COR-L47 (cell line): ENCODE measurements around the gene MEN1.

ENCODE experiments used
- DNase-seq: peaks from one replicate; lab custom pipeline; 2025; lab: John Stamatoyannopoulos, UW

The MEN1 gene

GRCh38 chr11:64784813-64785581 lies 25.4 kb downstream of the MEN1 start:
- no peak for DNase-seq

DNA sequence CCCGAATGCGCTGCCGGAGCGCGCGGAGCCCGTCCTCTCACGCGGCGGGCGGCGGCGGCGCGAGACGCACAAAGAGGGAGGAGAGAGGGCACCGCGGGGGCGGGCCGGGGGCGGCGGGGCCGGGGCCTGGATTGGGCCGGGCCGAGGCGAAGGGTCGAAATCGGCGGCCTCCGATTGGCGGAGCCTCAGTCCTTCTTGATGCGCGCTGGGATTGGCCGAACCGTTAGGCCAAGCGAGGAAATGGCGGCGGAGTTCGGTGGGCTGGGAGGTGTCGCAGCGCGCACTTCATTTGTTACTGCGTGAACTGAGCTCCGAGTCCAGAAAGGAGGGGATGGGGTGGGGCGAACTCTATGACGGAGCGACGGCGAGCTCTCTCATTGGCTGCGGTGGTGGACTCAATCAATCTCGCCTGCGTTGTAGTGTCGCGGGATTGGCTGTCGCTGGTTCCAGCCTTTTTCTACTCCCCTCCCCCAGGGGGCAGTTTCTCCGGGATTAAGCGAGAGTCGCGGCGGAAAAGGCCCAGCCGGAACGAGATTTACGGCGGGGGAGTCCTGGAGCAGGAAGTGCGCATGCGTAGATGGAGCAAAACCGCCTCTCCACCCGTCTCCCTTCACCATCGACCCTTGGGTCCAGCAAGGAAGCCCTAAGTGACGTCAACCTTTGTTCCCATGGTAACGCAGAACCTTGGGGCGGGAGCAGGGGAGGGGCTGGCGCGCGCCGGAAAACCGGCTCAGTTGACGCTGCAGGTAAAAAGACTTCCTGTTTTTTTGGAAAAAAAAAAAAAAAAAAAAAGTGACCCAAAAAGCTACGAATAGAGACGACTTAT lies 31.7 kb downstream of the MEN1 start, which contains the start of gene SF1:
SF1 (minus strand) TSS at position 70 of the 826 bp plus-strand sequence. CDS start 150 bp downstream, outside the sequence.
- DNase-seq: peak; percentile 100

DNA sequence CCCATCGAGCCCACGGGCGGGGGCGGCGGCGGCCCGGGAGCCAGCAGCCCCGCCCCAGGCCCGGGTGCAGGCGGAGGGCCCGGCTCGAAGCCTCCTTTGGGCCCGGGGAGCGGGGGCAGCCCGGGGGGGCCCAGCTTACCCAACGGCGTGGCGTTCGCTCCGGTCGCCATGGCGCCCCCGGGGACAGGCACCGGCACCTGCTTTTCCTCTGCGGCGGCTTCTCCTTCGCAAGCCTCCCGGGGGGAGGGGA lies 32.2 kb downstream of the MEN1 start:
- DNase-seq: no peak

- DNase-seq: peak; percentile 79
Measured at GRCh38 chr11:64777449-64778222, 32.7 kb downstream of the MEN1 start.

DNA sequence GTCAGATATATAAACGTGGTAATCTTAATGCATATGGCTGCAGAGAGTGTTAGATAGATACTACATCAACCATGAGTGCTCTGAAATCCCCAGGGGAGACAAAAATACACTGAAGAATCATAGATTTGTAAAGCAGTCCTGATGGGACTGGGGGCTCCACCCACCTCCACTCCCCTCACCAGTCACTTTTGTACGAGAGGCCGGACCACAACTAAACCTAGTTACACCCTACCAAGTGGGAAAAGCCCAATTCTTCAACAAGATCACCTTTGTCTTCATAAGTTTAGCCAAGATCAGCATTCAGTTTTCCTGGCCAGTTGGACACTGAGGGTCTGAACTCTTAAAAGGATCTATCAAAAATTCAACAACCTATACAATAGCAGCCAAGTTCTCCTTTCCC lies 33.5 kb downstream of the MEN1 start:
- no peak for DNase-seq

- DNase-seq: no peak
Measured at GRCh38 chr11:64776425-64776824, 33.9 kb downstream of the MEN1 start.

DNA sequence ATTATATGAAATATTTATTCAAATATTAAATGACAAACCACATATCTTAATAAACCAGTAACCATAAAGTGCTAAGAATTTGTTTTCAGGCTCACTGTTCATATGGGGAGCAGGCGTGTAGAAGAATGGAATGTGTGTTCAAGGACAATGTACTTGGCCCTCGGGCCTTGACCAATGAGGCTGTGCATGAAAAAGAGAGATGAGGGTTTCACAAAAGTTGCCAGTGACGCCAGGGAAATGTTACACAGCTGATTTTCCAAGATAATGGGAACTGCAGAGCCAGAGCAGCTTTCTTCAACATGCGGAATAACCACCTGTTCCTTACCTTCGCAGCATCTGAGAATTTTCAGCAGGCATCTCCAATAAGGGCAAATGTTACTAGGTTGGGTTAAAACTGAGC lies 36.2 kb downstream of the MEN1 start:
- no peak for DNase-seq

DNA sequence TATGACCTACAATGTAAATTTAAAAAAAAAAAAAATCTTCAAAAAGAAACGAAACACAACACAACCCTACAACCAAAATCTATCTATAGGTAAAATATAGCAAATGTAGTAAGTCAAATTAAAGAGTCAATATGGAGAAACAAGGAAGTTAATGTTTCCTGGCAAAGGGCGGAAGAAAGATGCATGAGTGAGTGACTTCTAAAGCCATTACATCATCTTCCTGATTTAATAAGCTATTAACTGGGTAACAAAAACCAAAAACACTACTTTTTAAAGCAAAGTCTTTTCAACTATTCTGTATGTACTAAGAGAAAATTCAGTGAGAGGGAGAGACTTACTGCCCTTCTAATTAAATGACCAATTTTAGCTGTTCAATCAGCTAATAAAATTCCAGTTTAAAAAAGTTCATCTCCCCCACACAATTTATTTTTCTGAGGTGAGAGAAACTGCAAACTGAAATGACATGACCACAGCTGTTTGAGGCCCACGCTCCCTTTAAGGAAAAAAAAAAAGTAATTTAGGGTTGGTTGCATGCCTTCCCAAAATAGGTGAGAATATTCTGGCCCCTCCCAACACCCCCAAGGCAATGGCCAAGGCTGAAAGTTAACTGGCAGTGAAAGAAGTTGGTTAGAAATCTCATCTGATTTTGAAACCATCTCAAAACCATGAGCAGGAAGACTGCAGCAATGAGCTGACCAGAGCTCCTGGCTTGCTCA lies 37.9 kb downstream of the MEN1 start:
- no peak for DNase-seq

DNA sequence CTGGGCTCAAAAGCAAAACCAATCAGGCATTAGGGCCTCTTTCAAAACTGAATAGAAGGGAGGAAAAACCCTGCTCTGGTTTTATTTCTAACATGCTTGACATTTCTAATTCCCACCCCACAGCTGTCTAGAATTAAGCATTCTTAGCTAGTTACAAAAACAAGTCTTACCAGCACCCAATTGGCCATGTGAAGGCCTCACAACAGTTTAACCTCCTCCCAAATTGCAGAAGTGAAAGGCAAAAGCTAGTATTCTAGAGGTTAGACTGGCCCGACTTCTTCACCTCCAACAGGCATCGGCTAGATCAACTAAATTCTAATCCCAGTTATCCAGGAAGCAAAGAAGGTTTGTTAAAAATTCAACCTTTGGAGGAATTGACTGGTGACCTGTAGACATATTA lies 38.5 kb downstream of the MEN1 start:
- DNase-seq: no peak

DNA sequence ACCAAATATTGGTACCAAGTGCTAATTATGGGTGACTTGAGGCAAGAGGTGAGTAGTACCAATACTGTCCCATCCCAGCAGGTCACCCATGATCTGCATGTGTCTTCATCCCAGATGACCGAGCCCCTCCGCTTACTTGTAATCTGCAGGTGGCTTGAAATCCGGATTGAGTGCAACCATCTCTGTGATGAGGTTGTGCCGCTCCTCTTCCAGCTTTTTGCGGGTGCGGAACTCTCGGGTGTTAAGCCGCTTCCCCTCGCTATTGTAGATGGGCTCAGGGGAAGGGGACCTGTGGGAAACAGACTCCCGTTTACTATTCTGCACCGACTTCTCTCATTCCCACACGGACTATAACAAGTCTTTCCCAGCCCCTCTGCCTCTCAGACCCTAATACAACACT lies 40.2 kb downstream of the MEN1 start:
- DNase-seq: no peak

GRCh38 chr11:64769283-64769682 lies 41.1 kb downstream of the MEN1 start:
- DNase-seq: no peak

GRCh38 chr11:64768300-64768694 lies 42.1 kb downstream of the MEN1 start:
- no peak for DNase-seq

DNA sequence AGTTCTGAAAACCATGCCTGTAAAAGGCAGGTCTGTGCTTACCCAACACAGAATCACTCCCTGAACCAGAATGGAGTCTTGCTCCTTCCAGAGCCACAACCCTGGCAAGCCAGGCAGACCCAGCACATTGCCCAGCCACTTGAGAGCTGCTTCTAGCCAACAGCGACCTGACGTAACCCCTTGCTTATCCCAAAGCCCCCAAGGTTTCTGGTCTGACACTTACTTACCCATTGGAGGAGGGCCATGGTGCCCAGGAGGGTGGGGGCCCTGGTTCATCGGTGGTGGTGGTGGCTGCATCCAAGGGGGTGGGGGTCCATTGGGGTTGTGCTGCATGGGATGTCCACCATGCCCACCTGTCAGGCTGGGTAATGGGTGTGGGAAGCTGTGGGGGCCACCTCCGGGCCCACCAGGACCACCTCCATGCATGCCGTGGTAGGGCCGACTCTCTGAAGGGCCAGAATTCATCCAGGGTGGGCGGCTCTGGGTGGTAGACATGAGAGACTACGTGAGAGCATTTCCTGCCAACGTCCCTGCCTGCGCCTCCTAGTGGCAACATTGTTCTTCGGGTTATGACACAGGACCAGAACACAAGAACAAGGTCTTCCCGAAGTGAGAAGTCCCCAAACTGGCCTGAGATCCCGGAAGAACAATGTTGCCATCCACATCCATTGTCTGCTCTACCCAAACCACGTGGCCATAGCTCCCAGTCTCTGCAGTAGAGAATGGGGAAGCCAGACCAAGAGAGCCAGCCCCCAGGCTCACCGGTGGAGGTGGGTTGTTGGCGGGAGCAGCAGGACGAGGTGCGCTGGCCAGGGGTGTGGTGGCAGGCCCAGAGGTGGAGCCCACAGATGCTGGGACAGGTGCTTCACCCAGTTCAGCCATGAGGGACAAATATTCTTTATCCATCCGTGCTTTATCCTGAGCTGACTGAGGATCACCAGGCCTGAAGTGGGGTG lies 42.7 kb downstream of the MEN1 start:
- peak; percentile 50 for DNase-seq

GRCh38 chr11:64766881-64767280 lies 43.5 kb downstream of the MEN1 start:
- DNase-seq: no peak

DNA sequence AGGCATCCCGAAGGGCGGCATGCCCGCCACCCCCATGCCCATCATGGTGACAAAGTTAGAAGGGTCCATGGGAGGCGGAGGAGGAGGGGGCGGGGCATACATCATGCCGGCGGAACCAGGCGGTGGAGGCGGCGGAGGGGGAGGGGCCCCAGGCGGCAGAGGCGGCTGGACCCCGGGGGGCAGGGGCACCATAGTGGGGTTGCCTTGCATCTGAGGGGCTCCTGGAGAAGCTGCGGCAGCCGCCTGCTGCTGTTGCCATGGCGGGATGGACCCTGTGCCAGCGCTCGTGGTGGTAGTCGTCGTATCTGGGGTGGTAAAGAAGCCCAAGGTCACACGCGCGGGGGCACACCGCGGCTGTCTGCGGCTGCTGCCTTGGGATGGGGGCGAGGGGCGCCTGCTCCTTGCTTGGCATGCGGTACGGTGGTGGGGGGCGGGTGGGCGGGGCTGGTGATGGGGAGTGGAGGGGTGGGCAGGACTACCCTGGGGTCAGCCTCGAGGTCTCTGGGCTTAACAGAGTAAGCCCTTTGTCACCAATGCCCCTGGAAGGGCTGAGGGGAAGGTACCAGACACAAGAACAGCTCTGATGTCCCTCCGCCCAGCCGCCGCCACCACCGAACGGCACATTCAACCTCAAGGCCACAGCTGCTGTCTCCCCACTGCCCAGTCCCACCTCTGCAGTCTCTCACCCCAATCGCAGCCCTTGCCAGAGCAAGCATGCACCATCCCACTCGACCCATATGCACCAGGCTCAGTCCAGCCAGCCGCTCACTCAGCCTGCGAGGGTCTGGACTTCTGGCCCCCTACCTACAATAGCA lies 44.3 kb downstream of the MEN1 start:
- no peak for DNase-seq

DNA sequence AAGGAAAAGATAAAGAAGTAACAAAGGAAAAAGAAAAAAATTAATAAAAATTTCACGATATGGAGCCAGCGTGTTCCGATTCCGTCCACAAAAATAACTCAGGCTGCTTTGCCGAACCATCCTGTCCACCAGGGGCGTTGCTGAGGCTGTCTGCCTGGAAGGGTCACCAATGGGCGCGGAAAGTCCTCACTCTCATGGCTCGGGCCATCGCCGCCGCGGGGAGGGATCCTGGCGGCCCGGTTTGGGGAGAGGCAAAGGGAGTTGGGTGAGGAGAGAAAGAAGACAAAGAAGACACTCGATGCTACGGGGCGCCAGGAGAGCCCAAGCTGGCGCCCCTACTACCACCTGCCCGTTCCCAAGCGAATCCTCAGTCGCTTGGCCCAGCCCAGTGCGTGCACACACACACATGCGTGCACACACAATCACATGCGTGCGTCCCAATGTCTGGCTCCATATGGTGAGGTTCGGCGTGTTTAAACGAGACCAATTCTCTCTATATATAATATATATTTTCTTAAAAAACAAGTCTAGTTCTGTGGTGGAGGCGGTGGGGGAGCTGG lies 45.0 kb downstream of the MEN1 start:
- no peak for DNase-seq

DNA sequence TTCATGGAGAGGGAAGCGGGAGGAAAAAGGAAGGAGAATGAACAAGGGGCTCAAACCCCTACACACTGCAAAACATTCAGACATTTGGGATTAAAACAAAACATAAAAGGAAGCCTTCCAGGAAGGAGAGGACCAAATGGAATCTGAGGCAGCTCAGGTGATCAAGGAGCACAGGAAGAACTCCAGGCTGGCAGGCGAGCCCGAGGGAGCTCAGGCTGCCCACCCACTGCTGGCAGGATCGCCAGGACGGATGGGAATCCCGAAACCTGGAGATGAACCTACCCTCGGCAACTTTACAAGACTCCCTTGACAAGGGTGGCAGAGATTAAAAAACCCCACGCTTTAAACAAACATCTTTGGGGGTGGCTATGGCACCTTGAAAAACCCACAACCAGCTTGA lies 45.6 kb downstream of the MEN1 start:
- DNase-seq: no peak

DNA sequence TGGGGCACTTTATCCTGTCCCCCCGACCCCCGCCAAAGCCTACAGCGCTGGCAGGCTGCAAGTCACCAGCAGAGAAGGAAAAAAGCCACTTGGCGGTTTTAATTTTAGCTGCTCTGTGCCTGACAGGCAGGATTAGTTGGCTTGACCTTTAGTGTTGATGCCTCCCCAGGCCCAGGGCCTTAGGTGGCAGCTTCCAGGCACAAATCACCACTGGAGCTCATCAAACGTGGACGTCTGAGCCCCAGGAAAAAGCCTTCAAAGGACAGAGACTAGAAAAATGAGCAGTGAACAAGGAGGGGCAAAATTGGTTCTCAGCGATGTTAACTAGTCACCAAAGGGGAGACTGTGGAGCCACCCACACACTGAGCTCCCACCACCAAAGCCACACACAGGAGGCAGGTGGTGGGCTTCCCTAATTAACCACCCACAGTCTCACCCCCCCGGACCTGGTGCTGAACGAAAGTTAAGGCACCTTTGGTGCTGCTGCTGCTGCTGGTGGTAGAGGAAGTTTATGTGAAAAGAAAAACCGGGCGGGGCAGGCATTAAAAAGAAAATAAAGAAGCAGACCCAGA lies 46.2 kb downstream of the MEN1 start:
- DNase-seq: no peak

DNA sequence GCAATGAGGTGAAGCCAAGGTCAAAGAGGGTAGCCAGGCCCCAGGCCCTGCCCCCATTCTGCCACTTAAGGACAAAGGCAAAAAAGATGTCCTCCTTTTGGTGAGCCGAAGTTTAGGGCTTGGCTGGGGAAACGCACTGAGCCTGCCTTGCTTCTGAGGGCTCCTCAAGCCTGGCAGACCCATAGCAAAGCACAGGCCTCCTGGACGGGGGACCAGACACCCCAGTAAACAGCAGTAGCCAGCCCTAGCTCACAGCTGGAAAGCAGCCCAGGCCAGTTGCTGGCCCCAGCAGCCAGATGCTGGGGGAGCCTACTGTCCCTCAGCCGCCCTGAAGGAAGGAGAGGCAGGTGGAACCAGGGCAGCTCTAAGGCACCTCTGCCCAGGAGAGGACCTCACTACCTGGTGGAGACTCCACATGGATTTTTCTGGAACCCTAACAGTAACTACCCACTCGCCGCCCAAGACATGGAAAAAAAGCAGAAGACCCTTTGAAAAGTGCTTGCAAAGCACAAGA lies 46.8 kb downstream of the MEN1 start:
- DNase-seq: no peak
